MM.1S (cell line): ENCODE measurements around the gene NFIX.

Source experiments
- EZH2 ChIP-seq: fragments of 300-600 bp; sonication (generic); optimal IDR thresholded peaks from 2 replicates; pipeline ENCODE3; 2017; ENCODE audit warnings: low read depth, mild to moderate bottlenecking, antibody characterized with exemption, low read length, mixed read lengths
- TF ChIP-seq, protein P1 (sequence below): fragments of 300-600 bp; sonication (generic); IDR thresholded peaks from 2 replicates; pipeline ENCODE4 v1.5.1; 2016; ENCODE audit warnings: antibody characterized with exemption, low read length, mixed read lengths

DNA sequence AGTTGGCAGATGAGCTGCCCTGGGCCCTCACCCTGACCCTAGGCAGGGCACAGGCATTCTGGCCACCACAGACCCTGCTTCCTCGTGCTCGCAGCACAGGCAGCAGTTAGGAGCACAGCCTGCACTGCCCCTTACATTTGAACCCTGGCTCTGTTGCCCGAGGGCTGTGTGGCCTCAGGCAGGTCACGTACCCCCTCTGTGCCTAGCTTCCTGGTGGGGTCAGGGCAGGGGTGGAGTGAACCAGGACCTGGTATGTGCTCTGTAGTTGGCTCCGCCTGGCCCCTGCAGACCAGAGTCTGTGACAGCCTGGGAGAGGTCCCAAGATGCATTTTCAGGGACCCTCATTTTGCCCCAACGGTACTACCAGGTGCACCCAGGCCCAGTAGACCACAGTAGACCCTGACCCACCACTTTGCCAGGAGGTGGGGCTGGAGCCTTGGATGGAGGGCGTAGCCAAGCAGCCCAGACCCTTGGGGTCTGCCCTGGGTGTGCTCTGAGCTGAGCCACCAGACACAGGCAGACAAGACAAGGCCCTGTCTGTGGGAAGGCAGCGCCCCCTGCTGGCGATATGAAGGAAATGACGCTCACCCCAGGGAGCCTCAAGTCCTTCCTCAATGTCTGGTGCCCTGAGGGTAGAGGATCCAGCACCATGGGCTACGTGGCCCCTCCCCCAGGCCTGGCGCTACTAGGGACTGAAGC, 98.3 kb downstream of the NFIX start:
- no peak for TF ChIP-seq EZH2
- TF ChIP-seq, protein P1, sequence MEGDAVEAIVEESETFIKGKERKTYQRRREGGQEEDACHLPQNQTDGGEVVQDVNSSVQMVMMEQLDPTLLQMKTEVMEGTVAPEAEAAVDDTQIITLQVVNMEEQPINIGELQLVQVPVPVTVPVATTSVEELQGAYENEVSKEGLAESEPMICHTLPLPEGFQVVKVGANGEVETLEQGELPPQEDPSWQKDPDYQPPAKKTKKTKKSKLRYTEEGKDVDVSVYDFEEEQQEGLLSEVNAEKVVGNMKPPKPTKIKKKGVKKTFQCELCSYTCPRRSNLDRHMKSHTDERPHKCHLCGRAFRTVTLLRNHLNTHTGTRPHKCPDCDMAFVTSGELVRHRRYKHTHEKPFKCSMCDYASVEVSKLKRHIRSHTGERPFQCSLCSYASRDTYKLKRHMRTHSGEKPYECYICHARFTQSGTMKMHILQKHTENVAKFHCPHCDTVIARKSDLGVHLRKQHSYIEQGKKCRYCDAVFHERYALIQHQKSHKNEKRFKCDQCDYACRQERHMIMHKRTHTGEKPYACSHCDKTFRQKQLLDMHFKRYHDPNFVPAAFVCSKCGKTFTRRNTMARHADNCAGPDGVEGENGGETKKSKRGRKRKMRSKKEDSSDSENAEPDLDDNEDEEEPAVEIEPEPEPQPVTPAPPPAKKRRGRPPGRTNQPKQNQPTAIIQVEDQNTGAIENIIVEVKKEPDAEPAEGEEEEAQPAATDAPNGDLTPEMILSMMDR: peak; percentile 91
